GF-D8 (cell line): ENCODE data around the gene MACROD2.

ENCODE experiments used
- DNase-seq: peaks from one replicate; lab custom pipeline; 2025; lab: John Stamatoyannopoulos, UW

MACROD2 gene

GRCh38 chr20:14710951-14711350, 715.6 kb downstream of the MACROD2 start:
- no peak for DNase-seq

GRCh38 chr20:14711652-14712051, 716.3 kb downstream of the MACROD2 start:
- no peak for DNase-seq

GRCh38 chr20:14712302-14712739, 717.0 kb downstream of the MACROD2 start:
- DNase-seq = no peak

GRCh38 chr20:14715400-14715799, 720.1 kb downstream of the MACROD2 start:
- DNase-seq = no peak

GRCh38 chr20:14716351-14716801, 721.1 kb downstream of the MACROD2 start:
- no peak for DNase-seq

- no peak for DNase-seq
Observed at GRCh38 chr20:14717134-14717999, 722.1 kb downstream of the MACROD2 start.

GRCh38 chr20:14720251-14720650, 724.9 kb downstream of the MACROD2 start:
- no peak for DNase-seq

GRCh38 chr20:14721926-14722452, 726.7 kb downstream of the MACROD2 start:
- DNase-seq = no peak

DNA sequence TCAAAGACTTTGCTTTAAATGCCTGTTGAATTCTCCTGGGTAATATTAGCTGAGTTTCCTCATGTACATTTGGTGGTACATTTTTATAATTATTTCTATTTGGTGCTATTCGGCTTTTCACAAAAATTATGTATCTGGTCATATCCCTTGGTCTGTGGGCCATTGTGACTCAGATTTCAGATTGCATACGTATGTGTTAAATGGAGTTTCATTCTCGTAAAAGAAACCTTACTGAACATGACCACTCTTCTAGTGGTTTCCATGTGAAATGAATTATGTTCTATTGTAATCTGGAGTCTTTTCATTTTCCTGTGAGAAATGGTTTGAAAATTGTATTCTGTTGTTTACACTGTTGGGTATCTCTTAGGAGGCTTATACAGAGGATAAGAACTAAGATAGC, 728.3 kb downstream of the MACROD2 start:
- DNase-seq = no peak

- DNase-seq = no peak
Observed at GRCh38 chr20:14724036-14724435, 728.7 kb downstream of the MACROD2 start.

- no peak for DNase-seq
Observed at GRCh38 chr20:14724468-14724867, 729.2 kb downstream of the MACROD2 start.

DNA sequence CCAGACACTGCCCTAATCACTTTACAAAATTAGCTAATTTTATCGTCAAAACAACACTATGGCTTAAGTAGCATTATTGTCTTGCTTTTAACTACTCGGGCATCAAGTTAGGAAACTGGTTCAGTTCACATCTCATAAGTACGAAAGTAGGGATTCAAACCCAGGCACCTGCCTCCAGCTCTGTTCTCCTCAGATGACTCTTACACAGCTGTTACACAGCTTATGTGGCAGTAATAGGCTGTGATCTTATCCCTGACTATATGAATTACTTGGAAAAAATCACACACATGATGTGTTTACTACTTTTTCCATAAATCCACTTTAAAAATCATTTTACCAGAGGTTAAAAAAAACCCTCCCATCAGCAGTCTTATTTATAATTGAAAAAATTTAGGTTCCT, 731.3 kb downstream of the MACROD2 start:
- DNase-seq = no peak

GRCh38 chr20:14727485-14728150, 732.3 kb downstream of the MACROD2 start:
- DNase-seq = no peak

DNA sequence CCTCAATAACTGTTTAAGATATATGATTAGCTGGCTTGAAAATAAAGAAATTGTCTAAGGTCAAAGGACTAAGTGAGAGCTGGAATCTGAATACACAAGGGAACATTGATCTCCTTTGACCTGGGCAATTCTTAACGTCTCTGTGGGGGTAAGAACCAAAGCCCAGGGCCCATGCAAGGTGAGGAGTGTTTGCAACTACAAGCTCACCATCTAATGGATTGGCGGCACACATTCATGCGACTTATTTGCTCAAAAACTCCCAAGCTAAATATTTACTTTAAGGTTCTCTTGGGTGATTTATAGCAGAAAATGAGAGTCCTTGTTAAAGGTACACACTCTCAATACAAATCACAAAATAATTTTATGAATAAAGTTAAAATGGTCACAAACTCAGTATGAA, 734.1 kb downstream of the MACROD2 start:
- DNase-seq = no peak

DNA sequence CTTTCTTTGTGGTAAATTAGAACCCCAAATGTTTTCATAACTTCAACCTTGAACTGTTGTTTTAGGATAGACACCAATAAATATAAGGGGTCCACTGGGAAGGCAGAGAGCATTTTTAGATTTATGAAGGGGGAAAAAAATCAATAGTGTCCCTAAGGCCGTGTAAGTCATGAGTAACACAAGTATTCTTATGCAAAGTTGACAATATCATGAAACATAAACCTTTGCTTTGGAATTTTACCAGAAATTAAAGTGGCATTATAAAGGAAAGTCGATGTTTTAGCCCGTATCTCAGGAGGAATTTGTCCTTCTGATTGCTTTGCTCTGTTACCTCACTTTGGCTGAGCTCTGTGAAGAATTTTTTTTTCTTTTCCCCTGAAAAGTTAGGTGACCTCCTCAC, 737.0 kb downstream of the MACROD2 start:
- no peak for DNase-seq

DNA sequence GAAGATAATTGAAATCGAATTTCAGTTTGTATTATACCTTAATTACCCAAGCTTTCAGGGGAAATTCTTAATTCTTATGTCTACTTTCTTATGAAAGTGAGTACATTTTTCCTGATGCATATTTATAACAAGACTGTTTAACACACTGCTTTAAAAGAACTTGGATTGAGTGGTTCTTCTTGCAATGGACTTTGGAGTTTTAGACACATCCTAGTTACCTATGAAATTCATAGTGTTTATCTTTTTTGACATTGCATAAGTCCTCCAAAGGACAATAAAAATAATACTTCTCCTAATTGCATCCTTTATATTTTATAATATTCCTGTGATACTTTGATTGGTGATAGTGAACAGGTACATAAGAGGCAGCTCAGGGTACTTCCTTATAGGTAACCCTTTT, 737.7 kb downstream of the MACROD2 start:
- DNase-seq = no peak

DNA sequence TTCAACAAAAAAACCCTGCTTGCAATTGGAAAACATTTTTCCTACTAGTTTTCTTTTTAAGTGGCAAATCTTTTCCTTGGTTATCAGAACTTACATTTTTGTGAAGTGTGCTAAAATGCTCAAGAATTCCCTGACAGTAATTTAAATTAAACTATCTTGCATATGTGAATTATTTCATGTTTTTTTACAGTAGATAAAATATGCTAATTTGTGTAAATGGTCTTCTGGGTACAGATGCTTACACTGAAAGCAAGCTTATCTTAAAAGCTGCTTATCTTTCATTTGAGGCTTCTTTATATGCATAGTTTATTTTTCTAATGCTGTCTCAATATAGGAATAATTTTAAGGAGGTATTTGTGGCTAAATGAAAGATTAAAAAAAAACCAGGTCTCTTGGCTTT, 745.1 kb downstream of the MACROD2 start:
- DNase-seq = no peak

GRCh38 chr20:14741616-14742015, 746.3 kb downstream of the MACROD2 start:
- DNase-seq = no peak

- no peak for DNase-seq
Observed at GRCh38 chr20:14744723-14745122, 749.4 kb downstream of the MACROD2 start.

DNA sequence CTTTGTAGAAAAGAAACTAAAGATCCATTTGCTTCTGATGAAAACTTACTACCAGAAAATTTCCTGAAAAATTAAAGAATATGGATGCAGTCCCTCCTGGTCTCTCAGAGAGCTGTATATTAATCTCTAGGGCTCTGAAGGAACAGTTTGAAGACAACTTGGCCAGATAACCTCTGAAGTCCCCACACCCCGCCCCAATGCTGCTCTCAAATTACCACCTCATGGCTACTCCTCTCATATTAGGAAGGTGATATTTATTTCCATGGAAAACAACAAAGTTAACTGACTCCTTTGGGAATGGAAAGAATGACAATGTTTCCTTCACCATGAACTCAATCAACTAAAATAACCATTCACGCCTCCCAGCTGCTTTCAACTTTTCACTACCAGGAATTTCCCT, 750.5 kb downstream of the MACROD2 start:
- DNase-seq = no peak

GRCh38 chr20:14751191-14751590, 755.9 kb downstream of the MACROD2 start:
- DNase-seq = no peak

GRCh38 chr20:14757728-14758127, 762.4 kb downstream of the MACROD2 start:
- DNase-seq = no peak

DNA sequence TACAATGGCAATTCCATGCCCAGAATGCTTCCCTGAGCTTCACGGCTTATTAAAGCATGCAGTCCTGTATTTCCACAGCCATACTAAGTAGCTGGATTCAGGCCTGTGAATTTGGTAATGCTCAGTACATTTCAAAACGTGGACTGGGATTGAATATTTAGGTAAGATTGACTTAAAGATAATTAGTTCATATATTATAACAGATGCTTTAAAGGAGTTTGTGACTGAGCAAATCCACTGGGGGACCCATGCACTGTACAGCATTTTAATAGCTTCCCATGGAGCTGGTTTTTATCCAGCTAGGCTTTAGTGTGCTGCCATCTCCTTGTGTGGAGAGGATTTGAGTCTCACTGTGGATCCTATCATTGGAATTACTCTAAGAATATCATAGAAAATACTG, 763.0 kb downstream of the MACROD2 start:
- DNase-seq = no peak
